Left ventricle myocardium superior (tissue), 1 donor: ENCODE data around the gene F8A3. TPM values are rescaled to one million over a fixed set of nuclear protein-coding genes. Genes with fewer than 3 reads are reported as not detected.
"Not testable (repeated sequence)": the region's sequence is repeated elsewhere in the genome, so short reads cannot be mapped to it uniquely, and the experiment has no call there.

Source experiments
- ATAC-seq: fragments of 200-7000 bp; cut with Tn5 transposase; one replicate; pipeline ENCODE4 v1.9.1; 2020; ENCODE audit warnings: mild to moderate bottlenecking, moderate library complexity
- DNase-seq: peaks from one replicate; pipeline ENCODE4 v3.0.0-alpha.2; 2020
- intact Hi-C: fragments of 100-400 bp; cut with micrococcal nuclease; formaldehyde crosslinking; loops from one replicate; pipeline ENCODE4 v1.11.0; 2022
- long read RNA-seq: library from polyadenylated mRNA; unstranded; transcript quantifications from one replicate; pipeline ENCODE4 v2.0.0, GENCODE V29; 2021
- microRNA-seq: library from miRNA; unstranded; fragments of <30 nt; microRNA quantifications from one replicate; pipeline ENCODE4 v1.2.0, GENCODE V29; 2020; ENCODE audit warnings: borderline number of aligned reads
- total RNA-seq: library from RNA; stranded (reverse); fragmentation: NEBNext Ultra II Directional; extraction: Animal tissue kit (Norgen Biotek cat#: 25700); gene quantifications from one replicate; pipeline ENCODE4 v1.2.1, GENCODE V29; 2021
- donor health status: DM: no; HTN: yes; CAD: no; lungs with severe emphysema.

Gene F8A3
- not detected for total RNA-seq
- long read RNA-seq, partial matches to known transcripts: 0 of 1 reads
- long read RNA-seq, other reads (novel, unspliced or antisense): 0 of 1 reads

- peak; percentile 92 for ATAC-seq
- intact Hi-C loops, DNase-seq: not testable (repeated sequence)
These were observed at the start of gene F8A3 for GRCh38 chrX:155458471-155458870. Gene F8A3, minus strand, starts transcription at chrX:155458620. Its CDS starts 20 bp downstream, at chrX:155458600.

GRCh38 chrX:155505296-155505695, 46.9 kb upstream of the F8A3 start:
- intact Hi-C loops: no loop called here
- no peak for ATAC-seq
- no peak for DNase-seq

DNA sequence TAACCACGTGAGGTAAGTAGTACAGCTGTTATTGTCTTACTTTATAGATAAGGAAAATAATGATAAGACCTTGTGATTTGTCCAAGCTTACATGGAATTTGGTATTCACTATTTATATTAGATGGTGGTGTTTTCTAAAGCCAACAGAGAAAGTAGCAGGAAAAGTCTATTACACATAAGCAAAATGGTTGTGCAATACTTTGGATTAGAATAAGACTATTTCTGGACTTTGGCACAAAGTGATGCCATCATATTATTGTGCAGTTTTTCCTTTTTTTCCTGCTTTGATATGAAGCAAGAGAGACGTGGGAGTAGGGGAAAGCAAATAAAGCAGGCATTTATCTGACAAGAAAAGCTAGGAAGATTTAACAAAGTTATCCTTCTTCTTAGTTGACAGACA, 36.7 kb upstream of the F8A3 start:
- DNase-seq, intact Hi-C loops, ATAC-seq: not testable (repeated sequence)

- DNase-seq, intact Hi-C loops: not testable (repeated sequence)
- ATAC-seq: peak; percentile 74
These were observed 33.0 kb upstream of the F8A3 start for GRCh38 chrX:155491421-155491820.

DNA sequence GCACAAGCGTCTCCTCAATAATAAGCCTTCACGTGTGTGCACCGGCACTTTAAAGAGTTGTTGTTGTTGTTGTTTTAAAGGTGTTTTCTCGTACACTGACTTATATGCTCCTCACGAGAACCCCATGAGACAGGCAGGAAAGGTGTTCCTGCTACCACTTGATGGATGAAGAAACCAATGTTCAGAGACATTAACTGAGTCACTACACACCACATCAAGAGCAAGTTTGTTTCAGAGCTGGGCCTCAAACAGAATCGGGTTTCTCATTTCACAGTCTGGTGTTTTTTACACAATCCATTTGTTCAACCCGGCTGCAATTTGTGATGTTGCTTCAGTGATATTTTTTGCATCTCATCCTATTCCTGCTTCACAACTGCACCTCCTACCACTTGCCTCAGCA, 18.7 kb upstream of the F8A3 start:
- ATAC-seq, intact Hi-C loops, DNase-seq: not testable (repeated sequence)

- DNase-seq, ATAC-seq, intact Hi-C loops: not testable (repeated sequence)
These were observed 8.0 kb upstream of the F8A3 start for GRCh38 chrX:155466269-155466938.

DNA sequence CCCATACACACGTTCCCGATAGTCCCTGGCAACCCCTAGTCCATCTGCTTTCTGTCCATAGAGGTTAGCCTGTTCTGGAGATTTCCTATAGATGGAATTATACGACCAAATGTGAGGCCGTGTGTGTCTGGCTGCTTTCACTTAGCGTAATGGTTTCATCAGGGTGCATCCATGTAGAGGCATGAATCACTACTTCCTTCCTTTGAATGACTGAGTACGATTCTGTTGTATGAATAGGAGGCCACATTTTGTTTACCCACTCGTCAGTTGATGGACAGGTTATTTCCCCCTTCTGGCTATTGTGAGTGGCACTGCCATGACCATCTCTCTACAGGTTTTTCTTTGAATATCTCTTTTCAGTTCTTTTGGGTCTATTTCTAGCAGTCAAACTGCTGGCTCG, 2.1 kb upstream of the F8A3 start:
- DNase-seq, intact Hi-C loops, ATAC-seq: not testable (repeated sequence)

DNA sequence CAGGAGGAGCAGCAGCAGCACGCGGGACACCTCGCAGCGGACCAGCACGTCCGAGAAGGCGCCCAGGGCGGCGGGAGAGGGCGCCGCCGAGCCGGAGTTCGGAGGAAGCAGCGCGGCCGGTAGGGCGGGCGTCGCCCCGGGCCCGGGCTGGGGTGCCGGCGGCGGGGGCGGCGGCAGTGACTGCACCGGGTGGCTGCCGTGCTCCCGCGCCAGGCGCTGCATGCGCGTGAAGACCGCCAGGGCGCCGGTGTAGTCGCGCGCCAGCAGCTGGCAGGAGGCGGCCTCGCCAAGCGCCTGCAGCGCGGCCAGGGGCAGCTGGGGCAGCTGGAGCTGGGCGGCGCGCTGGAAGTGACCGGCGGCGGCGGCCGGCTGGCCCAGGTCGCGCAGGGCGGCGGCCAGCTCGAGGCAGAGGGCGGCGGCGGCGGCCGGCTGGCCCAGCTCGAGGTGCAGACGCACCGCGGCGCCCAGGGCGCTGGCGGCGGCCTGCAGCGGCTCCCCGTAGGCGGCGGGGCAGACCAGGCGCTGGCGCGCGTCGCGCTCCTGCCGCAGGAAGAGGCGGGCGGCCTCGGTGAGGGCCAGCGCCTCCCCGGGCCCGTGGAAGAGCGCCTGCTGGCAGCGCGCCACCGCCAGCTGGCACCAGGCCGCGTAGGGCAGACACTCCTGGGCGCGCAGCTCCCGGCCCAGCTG, 516 bp downstream of the F8A3 start:
- peak; percentile 88 for ATAC-seq
- intact Hi-C loops, DNase-seq: not testable (repeated sequence)

DNA sequence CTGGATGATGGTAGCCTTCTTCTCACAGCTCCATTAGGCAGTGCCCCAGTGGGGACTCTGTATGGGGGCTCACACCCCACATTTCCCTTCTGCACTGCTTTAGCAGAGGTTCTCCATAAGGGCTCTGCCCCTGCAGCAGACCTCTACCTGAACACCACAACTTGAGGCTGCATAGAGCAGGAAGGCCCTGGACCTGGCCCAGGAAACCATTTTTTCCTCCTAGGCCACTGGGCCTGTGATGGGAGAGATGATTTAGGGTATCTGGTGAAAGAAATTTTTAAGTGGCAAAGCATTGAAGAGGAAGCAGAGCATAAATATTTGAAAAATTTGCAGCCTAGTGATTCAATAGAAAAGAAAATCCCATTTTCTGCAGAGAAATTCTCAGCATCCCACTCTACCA, 17.3 kb downstream of the F8A3 start:
- intact Hi-C loops: no loop called here
- ATAC-seq (no peak), DNase-seq (no peak)

DNA sequence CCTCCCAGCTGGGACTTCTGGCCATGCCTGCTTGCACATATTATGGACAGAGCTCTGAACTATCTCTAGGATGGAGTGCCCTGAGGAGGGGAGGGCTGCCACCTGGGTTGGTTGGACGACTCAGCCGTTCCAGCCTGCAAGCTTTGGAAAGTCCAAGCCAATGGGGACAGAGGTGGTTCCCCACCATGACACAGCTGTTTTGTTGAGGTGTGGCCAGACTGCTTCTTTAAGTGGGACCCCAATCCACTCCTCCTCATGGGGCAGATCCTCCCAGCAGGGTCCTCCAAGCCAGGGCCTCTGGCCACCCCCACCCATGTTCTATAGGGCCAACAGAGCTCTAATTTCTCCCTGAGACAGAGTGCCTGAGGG, 22.7 kb downstream of the F8A3 start:
- no peak for DNase-seq
- ATAC-seq: no peak
- intact Hi-C loops: no loop called here

- intact Hi-C loops: no loop called here
- ATAC-seq (peak; percentile 53), DNase-seq (peak; percentile 25)
These were observed 23.3 kb downstream of the F8A3 start for GRCh38 chrX:155434906-155435743.

- ATAC-seq: no peak
- DNase-seq: no peak
- intact Hi-C loops: no loop called here
These were observed 40.7 kb downstream of the F8A3 start for GRCh38 chrX:155417769-155418168.

Small RNA genes within 50 kb of the gene (microRNA-seq; reads per million reads assigned to microRNA genes)
- not detected for gene MIR1184-3

Other genes starting within 250 kb of the F8A3 start
- gene VBP1, start 242.2 kb downstream of the F8A3 start, total RNA-seq: 68.6 TPM
- gene RAB39B, start 194.1 kb downstream of the F8A3 start, total RNA-seq: not detected
- 13.6 TPM for gene CLIC2, start 124.0 kb downstream of the F8A3 start, total RNA-seq
- gene F8A2, start 76.5 kb downstream of the F8A3 start, total RNA-seq: not detected
- gene SPRY3, start 154.0 kb upstream of the F8A3 start, total RNA-seq: 0.69 TPM
- 40.2 TPM for gene TMLHE, start 154.3 kb upstream of the F8A3 start, total RNA-seq